NCI-H446 (cell line): ENCODE results near the gene OPN1MW3.
"Not testable (repeated sequence)": the region's sequence is repeated elsewhere in the genome, so short reads cannot be mapped to it uniquely, and the experiment has no call there.

Experiments used
- DNase-seq, 2 experiments: peaks; one replicate each; lab custom pipeline; 2025; lab: John Stamatoyannopoulos, UW

OPN1MW3 gene

GRCh38 chrX:154296731-154297130 lies 39.3 kb downstream of the OPN1MW3 start:
- DNase-seq: no peak

GRCh38 chrX:154298312-154298711 lies 40.9 kb downstream of the OPN1MW3 start:
- no peak for DNase-seq

- no peak for DNase-seq
Measured at GRCh38 chrX:154300816-154301215, 43.4 kb downstream of the OPN1MW3 start.

GRCh38 chrX:154302998-154303397 lies 45.6 kb downstream of the OPN1MW3 start:
- not testable (repeated sequence) for DNase-seq

GRCh38 chrX:154303476-154303875 lies 46.1 kb downstream of the OPN1MW3 start:
- DNase-seq: no peak

GRCh38 chrX:154304846-154305245 lies 47.5 kb downstream of the OPN1MW3 start:
- DNase-seq: no peak

- no peak for DNase-seq
Measured at GRCh38 chrX:154305541-154306205, 48.3 kb downstream of the OPN1MW3 start.

GRCh38 chrX:154307202-154307601 lies 49.8 kb downstream of the OPN1MW3 start:
- DNase-seq: no peak

GRCh38 chrX:154308108-154308946 lies 50.9 kb downstream of the OPN1MW3 start:
- peak in 1 of 2 experiments; percentile 41 for DNase-seq

- no peak for DNase-seq
Measured at GRCh38 chrX:154309041-154309775, 51.8 kb downstream of the OPN1MW3 start.

- no peak for DNase-seq
Measured at GRCh38 chrX:154310616-154311536, 53.5 kb downstream of the OPN1MW3 start.

- DNase-seq: no peak
Measured at GRCh38 chrX:154312116-154312515, 54.7 kb downstream of the OPN1MW3 start.

GRCh38 chrX:154313147-154313546 lies 55.8 kb downstream of the OPN1MW3 start:
- no peak for DNase-seq

GRCh38 chrX:154315416-154315815 lies 58.0 kb downstream of the OPN1MW3 start:
- DNase-seq: no peak

- peak; percentile 3 to 16 for DNase-seq
Measured at GRCh38 chrX:154317391-154317995, 60.1 kb downstream of the OPN1MW3 start.

GRCh38 chrX:154320406-154320805 lies 63.0 kb downstream of the OPN1MW3 start:
- DNase-seq: no peak
